Measurements from ENCODE around the gene FITM1.

DNA sequence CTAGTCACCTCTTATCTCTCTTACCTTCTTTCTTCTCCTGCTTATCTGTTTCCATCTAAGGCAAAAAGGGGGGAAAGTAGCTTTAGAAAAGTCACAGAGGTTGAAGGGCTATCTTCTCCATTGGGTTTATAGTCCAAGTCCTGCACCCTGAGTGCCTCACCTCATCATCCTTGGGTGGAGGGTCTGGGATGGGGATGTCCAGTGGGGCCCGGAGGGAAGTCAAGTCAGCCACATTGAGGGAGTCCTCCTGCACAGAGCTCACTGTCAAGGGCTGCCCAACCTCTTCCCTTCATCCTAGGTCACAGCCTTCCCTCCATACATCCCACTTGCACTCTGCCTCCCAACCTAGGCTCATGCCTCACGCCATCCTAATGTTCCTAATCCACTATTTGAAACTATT is 14.8 kb downstream of the FITM1 start:
- TF ChIP-seq, protein P1, sequence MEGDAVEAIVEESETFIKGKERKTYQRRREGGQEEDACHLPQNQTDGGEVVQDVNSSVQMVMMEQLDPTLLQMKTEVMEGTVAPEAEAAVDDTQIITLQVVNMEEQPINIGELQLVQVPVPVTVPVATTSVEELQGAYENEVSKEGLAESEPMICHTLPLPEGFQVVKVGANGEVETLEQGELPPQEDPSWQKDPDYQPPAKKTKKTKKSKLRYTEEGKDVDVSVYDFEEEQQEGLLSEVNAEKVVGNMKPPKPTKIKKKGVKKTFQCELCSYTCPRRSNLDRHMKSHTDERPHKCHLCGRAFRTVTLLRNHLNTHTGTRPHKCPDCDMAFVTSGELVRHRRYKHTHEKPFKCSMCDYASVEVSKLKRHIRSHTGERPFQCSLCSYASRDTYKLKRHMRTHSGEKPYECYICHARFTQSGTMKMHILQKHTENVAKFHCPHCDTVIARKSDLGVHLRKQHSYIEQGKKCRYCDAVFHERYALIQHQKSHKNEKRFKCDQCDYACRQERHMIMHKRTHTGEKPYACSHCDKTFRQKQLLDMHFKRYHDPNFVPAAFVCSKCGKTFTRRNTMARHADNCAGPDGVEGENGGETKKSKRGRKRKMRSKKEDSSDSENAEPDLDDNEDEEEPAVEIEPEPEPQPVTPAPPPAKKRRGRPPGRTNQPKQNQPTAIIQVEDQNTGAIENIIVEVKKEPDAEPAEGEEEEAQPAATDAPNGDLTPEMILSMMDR (IDR thresholded peaks at IDR 0.05), result no peak
- TF ChIP-seq EP300 (IDR thresholded peaks at IDR 0.05), result no peak
